HS-5 (cell line): ENCODE results near the gene MPDU1.
A peak's percentile ranks its signal among the peaks of the same experiment; 100 is the strongest.

ENCODE experiments used
- DNase-seq: peaks from one replicate; pipeline ENCODE4 v3.0.0-alpha.2; 2012; ENCODE audit warnings: low read depth

MPDU1 gene

GRCh38 chr17:7583253-7584109, at the start of gene MPDU1:
Gene MPDU1, plus strand, starts transcription at chr17:7583852. Its CDS starts 11 bp downstream, at chr17:7583863.
- peak; percentile 95 for DNase-seq

DNA sequence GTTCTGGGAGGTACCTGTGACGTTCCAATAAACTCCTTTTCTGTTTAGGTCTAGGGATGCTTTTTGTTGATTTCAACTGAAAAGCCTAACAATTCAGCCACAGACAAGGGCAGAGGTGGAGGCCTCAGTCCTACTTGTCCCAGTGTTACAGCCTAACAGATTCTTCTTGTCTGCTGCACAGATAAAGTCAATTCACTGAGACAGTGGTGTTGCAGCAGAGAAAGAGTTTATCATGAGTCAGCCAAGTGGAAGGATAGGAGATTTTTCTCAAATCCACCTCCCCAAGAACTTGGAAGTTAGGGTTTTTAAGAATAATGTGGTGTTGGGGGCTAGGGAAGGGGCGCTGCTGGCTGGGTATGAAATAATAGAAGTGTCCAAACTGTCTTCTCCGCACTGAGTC, 45.6 kb upstream of the MPDU1 start:
- no peak for DNase-seq

DNA sequence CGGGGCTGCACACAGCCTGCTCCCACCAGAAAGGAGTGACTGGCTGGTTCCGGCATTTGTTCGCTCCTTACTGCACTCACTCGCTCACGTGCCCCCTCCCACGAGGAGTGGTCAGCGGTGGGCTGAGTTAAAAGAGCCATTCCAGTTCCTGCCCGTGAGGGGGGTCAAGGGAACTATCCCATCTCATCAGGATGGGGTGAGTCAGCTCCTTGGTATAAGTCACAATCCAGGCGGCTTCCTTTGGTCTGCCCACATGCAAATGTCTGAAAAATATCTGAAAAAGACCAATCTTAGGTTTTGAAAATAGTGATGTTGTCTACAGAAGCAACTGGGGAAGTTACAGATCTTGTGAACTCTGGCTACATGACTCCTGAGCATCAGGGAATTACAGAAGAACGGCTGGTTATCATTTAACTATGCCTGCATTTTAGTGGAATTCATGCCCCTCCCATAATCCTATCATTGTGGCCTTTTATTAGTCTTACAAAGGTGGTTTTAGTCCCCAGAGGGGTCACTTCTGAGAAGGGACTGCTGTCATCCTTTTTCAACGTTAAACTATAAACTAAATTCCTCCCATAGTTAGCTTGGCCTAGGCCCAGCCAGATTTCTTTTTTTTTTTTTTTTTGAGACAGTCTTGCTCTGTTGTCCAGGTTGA, 44.6 kb upstream of the MPDU1 start:
- no peak for DNase-seq

DNA sequence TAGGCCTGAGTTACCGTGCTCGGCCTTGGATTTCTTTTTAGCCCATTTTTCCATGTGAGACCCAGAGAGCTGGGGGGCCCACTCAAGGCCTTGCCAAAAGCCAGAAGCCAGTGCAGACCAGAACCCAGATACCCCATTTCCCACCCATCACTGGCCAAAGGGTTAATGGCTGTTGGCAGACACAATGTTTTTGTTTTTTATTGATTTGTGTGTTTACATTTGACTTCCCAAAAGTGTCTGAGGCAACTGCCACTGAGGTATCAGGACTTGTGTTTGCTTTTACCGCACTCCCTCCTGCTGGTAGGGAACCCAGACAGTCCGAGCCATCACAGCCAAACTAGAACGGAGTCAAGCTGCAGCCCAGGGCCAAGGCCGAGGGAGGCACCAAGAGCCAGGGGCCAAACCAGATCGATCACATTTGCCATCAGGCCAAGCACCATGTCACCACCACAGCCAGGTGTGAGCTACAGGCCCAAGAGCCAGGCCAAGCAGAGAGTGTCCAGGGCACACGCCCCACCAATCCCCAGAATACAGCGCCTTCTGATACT, 42.5 kb upstream of the MPDU1 start:
- no peak for DNase-seq

GRCh38 chr17:7544911-7545310, 38.7 kb upstream of the MPDU1 start:
- no peak for DNase-seq

DNA sequence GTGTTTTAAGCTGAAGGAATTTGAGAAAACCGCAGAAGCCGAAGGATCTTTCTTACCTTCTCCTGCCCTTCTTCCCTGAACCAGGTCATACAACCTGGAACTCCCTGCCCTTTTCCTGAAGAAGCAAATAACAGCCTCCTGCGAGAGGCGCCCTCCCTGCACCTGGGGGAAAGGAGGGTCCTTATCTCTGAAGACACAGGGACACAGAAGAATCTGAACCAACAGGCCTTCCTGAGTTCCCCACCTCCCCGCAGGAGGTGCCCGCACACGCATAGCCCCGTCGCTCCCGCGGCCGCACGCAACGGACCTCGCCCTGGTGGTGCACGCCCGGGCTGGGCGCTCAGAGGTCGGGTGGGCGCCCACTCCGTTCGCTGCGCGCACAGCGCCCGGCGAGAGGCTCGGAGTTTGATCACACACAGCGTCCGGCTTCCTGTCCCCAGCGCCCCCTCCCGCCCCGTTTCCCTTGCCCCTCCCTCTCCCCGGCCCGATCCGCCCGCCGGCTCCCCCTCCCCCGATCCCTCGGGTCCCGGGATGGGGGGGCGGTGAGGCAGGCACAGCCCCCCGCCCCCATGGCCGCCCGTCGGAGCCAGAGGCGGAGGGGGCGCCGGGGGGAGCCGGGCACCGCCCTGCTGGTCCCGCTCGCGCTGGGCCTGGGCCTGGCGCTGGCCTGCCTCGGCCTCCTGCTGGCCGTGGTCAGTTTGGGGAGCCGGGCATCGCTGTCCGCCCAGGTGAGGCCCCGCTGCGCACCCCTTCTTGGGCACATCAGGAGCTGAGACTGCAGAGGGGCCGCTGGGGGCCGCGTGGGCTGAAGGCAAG, 34.9 kb upstream of the MPDU1 start, which contains the start of gene TNFSF12:
TSS of gene TNFSF12 (plus strand) at position 474 of the 816 bp plus-strand sequence. CDS start at position 570, 96 bp downstream.
- DNase-seq = no peak

GRCh38 chr17:7549401-7550055, 34.1 kb upstream of the MPDU1 start:
- DNase-seq = no peak

GRCh38 chr17:7550344-7550743, 33.3 kb upstream of the MPDU1 start:
- no peak for DNase-seq

DNA sequence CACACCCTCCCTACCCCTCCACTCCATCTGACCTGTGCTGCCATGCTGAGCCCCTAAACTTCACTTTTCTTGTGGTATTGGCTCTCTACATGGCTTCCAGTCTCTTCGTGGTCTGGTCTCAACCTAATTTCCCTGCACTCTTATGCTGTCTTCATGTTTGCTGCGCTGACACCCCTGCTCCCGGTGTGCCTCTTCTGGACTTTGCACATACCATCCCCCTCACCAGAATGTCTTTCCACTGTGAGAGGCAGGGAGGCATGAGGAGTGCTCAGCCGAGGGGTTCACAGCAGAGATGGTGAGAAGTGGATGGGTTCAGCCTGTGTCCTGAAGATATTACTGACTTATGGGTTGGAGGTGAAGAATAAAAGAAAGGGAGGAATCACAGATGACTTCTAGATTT, 32.3 kb upstream of the MPDU1 start:
- DNase-seq = no peak

- no peak for DNase-seq
Measured at GRCh38 chr17:7552621-7553051, 31.0 kb upstream of the MPDU1 start.

DNA sequence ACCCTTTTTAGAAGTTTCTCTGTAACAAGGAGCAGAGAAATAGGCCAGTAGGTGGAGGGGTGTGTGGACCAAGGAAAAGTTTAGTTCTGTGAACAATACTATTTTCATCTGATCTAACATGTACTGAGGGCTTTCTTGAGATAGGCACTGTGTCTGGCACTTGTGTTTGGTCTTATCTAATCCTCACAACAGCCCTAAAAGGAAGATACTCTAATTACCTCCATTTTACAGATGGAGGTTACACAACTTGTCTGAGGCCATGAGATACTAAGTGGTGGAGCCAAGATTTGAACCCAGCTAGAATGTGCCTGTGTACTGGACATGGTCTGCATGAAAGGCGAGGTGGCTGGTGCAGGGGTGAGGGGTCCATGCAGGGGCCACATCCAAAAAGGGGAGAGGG, 30.3 kb upstream of the MPDU1 start:
- no peak for DNase-seq

- DNase-seq = no peak
Measured at GRCh38 chr17:7555320-7555948, 28.2 kb upstream of the MPDU1 start.

- no peak for DNase-seq
Measured at GRCh38 chr17:7556627-7557026, 27.0 kb upstream of the MPDU1 start.

- no peak for DNase-seq
Measured at GRCh38 chr17:7557147-7557764, 26.4 kb upstream of the MPDU1 start.

DNA sequence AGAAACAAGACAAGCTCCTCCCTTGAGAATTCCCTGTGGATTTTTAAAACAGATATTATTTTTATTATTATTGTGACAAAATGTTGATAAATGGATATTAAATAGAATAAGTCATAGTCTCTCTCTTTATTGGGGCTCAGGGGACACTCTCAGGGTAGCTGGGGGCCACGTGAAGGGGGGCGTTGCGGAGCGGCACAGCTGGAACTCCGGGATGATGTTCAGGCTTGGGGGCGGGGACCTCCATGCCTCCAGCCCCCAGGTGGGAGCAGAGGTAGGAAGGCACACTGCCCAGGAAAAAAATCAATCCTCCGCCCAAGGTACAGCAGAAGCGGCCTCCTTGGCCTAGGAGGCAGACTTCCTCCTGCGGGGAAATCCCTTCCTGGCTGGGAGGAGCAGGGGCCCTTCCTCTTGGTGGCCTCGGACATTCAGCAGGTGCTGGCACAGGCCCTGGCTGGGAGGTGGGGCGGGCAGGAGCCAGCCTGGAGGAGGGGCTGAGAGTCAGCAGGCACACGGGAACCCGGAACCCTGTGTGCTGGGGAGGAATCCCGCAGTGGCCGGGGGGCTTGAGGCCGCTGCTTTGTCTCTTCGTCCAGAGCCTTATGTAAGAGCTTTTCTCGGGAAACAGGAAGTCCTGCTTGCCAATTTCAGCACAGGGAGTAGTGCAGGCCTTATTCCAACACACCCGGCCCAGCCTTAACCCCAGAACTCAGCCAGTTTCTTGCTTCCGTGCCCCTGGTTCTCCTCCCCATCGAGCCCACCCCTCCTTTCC, 25.7 kb upstream of the MPDU1 start:
- no peak for DNase-seq

DNA sequence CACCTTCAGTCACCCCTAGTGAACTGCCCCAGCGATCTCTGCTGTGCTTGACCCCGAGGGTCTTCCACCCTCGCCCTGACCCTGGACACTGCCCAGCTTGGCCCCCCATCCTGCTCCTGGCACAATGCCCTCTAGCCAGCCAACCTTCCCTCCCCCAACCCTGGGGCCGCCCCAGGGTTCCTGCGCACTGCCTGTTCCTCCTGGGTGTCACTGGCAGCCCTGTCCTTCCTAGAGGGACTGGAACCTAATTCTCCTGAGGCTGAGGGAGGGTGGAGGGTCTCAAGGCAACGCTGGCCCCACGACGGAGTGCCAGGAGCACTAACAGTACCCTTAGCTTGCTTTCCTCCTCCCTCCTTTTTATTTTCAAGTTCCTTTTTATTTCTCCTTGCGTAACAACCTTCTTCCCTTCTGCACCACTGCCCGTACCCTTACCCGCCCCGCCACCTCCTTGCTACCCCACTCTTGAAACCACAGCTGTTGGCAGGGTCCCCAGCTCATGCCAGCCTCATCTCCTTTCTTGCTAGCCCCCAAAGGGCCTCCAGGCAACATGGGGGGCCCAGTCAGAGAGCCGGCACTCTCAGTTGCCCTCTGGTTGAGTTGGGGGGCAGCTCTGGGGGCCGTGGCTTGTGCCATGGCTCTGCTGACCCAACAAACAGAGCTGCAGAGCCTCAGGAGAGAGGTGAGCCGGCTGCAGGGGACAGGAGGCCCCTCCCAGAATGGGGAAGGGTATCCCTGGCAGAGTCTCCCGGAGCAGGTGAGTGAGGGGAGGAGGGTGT, 24.9 kb upstream of the MPDU1 start, which contains the start of gene TNFSF13:
TSS of gene TNFSF13 (plus strand) at position 207 of the 776 bp plus-strand sequence. CDS start at position 497, 290 bp downstream.
- no peak for DNase-seq

DNA sequence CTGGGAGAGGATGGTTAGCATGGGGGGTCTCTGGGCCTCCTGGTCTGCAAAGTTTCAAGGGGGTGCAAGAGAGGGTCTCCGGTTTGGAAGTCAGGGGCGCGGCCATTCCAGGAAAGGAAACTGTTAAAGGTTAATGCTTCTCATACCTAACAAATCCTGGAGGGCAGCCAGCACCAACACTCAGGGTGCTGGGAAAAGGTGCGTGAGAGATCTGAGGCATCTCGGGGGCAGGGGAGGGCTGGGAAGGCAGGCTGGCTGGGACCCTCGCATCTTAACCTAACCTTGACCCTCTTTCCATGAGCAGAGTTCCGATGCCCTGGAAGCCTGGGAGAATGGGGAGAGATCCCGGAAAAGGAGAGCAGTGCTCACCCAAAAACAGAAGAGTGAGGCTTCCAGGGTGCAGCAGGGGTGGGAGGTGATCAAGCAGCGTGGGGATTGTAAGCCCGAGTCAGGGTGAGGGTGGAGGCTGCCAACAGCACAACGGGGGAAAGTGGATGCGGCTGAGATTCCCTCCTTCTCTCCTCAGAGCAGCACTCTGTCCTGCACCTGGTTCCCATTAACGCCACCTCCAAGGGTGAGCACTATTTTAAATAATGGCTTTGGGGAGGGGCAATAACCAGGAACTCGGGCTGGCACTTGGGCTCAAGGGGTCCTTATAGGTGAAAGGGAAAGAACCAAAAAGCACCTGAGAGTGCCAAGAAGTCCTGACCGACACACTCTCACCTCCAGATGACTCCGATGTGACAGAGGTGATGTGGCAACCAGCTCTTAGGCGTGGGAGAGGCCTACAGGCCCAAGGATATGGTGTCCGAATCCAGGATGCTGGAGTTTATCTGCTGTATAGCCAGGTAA, 24.1 kb upstream of the MPDU1 start:
- DNase-seq = no peak
